Right hindlimb (tissue), 1 donor: ENCODE measurements around the gene OR10A4.
"Not testable (repeated sequence)": the region's sequence is repeated elsewhere in the genome, so short reads cannot be mapped to it uniquely, and the experiment has no call there.

Experiments
- DNase-seq: peaks from one replicate; pipeline ENCODE4 v3.0.0-alpha.2; 2018

OR10A4 gene

DNA sequence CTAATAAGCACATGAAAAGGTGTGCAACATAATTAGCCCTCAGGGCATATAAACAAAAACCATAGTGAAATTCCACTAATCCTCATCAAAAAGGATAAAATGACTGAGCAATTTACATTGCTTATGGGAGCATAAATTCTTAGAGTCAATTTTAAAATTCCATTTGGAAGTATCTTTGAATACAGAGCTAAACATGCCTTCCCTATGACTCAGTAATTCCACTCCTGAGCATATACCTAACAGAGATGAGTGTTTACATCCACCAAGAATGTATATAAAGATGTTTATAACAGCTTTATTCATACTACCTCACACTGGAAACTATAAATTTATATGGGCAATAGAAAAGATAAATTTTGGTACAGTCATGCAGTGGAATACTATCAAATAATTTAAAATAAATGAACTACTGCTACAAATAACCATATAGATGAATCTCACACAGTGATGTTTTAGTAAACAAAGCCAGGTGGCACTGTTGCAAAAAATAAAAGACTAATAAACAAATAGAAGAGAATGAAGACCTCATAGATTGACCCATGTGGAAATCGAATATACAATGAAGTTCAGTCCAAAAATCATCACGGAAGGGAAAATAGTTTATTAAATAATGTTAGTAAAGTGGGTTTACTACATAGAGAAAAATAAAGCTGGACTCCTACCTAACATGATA is 24.0 kb downstream of the OR10A4 start:
- no peak for DNase-seq

DNA sequence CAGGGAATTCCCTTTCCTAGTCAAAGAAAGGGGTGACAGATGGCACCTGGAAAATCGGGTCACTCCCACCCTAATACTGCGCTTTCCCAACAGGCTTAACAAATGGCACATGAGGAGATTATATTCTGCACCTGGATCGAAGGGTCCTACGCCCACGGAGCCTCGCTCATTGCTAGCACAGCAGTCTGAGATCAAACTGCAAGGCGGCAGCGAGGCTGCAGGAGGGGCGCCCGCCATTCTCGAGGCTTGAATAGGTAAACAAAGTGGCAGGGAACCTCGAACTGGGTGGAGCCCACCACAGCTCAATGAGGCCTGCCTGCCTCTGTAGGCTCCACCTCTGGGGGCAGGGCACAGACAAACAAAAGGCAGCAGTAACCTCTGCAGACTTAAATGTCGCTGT is 28.4 kb downstream of the OR10A4 start:
- DNase-seq, result not testable (repeated sequence)

- DNase-seq, result no peak
Observed at GRCh38 chr11:6911378-6911777, 35.0 kb downstream of the OR10A4 start.

DNA sequence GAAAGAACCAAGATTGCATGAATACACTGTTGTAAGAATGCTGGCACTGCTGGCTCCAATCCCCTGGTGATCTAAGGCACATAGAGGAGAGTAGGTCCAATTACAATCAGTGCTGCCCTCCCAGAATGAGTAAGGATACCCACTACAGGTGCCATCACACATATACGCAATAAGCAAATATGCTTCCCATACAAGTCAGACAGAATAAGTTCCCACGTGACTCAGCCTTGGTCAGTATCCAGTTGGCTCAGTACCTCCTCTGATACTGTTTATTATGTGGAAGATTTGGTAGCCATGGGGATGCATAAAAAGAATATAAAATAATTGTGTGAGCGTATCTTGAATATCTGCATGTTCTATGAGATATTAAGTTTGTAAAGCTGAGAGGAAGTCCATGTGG is 35.5 kb downstream of the OR10A4 start:
- DNase-seq, result no peak

DNA sequence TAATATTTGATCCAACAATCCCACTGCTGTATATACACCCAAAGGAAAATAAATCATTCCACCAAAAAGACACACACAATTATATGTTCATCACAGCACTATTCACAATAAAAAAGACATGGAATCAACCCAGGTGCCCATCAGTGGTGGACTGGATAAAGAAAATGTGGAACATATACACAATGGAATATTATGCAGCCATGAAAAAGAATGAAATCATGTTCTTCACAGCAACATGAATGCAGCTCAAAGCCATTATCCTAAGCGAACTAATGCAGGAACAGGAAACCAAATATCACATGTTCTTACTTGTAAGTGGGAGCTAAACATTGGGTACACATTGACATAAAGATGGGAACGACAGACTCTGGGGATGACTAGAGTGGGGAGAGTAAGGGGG is 43.3 kb downstream of the OR10A4 start:
- no peak for DNase-seq

GRCh38 chr11:6920702-6921101 is 44.3 kb downstream of the OR10A4 start, which contains the start of gene OR2D3:
Gene OR2D3, plus strand, starts transcription at chr11:6921002. Its CDS starts 0 bp downstream, at chr11:6921002.
- no peak for DNase-seq

DNA sequence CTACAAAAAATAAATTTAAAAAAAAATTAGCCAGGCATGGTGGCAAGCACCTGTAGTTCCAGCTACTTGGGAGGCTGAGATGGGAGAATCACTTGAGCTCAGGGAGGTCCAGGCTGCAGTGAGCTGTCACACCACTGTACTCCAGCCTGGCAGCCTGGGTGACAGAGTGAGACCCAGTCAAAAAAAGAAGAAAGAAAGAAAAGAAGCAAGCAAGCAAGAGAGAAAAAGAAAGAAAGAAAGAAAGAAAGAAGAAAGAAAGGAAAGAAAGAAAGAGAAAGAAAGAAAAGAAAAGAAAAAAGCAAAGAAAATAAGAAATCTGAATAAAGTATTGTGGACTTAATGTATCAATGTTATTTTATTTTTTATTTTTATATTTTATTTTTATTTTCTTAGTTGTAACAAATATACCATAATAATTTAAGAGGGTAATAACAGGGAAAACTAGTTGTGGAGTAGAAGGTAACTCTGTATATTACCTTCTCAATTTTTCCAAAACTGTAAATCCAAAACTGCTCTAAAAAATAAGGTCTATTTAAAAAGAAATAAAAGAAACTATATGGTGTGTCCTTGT is 48.7 kb downstream of the OR10A4 start:
- DNase-seq, result no peak

DNA sequence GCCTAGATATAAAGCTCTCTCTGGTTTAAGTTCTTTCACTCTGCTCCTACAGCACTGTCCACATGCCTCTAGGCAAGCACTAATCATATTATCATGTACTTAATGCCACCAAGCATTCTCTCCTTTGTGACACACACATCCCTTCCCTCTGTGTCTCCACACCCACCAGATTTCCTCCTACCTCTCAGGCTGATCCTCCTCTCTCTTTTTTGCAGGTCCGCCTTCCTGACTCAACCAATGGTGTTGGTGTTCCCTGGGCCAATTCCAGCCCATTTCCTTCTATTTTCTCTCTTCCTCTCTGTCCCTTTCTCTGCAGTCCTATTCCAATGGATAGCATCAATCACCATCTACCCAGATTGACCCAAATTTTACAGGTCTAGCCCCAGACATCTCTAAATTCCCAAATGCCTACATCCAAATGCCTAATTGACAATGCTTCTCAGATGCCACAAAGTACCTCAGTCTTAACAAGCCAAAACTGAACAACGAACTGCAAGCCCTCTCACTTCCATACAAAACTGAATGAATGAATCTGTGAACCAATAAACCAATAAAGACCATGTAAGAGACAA is 49.3 kb downstream of the OR10A4 start:
- DNase-seq, result peak; percentile 19

- DNase-seq, result peak; percentile 88
Observed at GRCh38 chr11:6926208-6927029, 50.0 kb downstream of the OR10A4 start, which contains the start of gene ZNF215. Gene ZNF215, plus strand, starts transcription at chr11:6926426. Its CDS starts 5,847 bp downstream, at chr11:6932273.

- DNase-seq, result no peak
Observed at GRCh38 chr11:6927030-6927617, 50.7 kb downstream of the OR10A4 start.
